GM19455 (cell line): Measurements from ENCODE around the gene CD163L1.

Experiments used
- ATAC-seq: cut with Tn5 transposase; IDR thresholded peaks from one replicate; pipeline ENCODE4 v1.9.1; 2021; ENCODE audit not compliant: unreplicated experiment

The CD163L1 gene

GRCh38 chr12:7411343-7411742 is 32.6 kb downstream of the CD163L1 start:
- no peak for ATAC-seq

DNA sequence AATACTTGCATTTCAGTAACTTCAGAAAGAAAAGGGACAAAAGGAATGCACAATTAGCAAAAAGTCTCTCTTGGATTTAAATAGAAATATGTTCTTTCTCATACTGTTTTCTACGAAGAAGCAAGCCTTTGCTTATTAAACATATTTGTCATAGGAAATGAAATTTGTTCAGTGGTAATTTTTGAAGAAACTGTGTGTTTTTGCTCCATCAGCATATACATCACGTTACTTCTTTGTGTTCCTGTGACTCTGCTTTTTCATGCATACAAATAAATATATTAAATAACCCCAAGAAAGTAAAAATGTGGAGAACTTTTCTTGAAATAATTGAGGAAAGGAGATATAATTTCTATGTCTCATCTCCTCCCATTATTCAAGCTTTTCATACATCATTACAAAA is 39.7 kb downstream of the CD163L1 start:
- ATAC-seq: no peak

GRCh38 chr12:7403466-7403865 is 40.5 kb downstream of the CD163L1 start:
- no peak for ATAC-seq

- no peak for ATAC-seq
These were observed 44.9 kb downstream of the CD163L1 start for GRCh38 chr12:7399089-7399488.

DNA sequence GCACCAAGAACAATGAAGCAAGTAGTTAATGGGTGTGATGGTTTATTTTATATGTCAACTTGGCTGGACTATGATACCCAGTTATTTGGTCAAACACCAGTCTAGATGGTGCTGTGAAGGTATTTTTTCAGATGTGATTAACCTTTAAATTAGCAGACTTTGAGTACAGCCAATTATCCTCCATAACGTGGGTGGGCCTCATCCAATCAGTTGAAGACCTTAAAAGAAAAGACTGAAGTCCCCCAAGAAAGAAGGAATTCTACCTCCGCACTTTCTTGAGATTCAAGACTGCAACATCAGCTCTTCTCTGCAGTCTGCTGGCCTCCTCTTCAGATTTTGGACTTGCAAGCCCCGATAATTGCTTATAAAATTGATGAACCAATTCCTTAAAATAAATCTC is 47.5 kb downstream of the CD163L1 start:
- ATAC-seq: no peak

DNA sequence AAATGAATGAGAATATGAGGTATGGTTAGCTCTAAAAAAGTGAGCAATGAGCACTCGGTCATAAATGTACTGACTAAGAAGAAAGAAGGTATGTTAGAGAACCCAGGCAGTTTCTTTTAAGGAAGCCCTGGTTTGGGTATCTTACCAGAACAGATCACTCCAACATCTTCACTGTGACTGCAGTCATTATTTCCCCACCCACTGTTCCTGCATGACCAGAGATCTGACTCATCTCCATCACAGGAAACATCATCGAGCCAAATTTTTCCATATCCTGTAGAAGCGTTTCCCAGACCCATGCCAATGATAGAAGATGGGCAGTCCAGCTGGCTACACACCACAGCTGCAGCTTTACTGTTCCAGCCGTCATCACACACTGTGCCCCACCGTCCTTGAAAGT is 48.0 kb downstream of the CD163L1 start:
- ATAC-seq: no peak

DNA sequence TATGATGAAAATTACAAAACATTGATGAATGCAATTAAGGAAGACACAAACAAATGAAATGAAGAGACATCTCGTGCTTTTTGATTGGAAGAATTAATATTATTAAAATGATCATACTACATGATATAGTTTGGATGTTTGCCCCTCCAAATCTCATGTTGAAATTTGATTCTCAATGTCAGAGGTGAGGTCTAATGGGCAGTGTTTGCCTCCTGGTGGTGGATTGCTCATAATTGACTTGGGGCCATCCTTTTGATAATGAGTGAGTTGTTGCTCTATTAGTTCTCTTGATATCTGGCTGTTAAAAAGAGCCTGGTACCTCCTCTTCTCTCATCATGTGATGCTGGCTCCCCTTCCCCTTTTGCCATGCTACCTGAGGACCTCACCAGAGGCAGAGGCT is 56.7 kb downstream of the CD163L1 start:
- no peak for ATAC-seq

DNA sequence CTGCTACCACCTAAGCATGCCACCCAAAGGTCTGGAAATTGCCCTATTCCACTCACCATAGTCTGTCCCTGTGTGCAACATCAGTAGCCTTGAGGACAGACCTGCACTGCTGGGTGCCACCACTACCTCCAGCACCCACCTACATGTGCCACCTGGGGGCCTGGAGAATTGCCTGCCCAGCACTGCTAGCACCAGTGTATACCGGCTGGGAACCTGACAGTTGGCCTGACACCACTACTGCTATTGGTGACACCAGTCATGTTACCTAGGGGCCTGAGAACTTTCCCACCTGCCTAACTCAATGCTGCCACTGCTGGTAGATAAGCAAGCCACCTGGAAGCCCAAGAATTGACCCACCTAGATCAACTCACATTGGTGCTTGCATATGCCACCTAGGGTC is 60.8 kb downstream of the CD163L1 start:
- ATAC-seq: no peak

DNA sequence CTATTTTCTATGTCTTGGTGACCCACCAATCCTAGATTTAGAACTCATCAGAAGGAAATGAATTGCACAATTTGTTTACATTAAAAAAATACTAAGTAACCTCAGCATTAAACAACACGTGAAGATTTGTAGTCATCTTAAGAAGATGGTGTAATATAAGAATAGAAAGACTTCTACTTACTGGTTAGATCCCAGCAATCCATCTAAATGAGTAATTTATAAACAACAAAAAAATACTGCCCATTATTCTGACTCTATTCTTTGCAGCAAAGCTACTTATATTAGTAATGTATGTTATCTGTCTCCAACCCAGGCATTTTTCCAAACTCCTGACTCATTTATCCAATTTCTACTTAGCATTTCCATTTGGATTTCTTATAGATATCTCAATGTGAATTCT is 67.8 kb downstream of the CD163L1 start:
- no peak for ATAC-seq

DNA sequence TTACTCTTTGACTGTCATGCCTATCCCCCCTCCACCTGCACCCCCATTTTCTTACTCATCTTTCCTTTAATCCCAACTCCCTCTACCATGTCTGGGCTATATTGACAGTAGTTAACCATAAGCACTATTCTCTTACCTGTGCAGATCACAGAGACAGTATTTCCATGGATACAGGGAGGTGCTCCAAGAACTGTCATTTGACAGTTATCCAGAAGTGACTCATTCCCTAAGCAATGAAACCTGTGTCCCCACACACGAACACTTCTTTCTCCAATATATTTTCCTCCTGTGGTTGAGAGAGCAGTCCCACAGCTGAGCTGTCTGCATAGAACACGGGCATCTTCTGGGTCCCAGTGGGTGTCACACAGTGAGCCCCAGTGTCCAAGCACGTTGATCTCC is 68.8 kb downstream of the CD163L1 start:
- no peak for ATAC-seq

GRCh38 chr12:7374423-7375144 is 69.4 kb downstream of the CD163L1 start:
- ATAC-seq: no peak

DNA sequence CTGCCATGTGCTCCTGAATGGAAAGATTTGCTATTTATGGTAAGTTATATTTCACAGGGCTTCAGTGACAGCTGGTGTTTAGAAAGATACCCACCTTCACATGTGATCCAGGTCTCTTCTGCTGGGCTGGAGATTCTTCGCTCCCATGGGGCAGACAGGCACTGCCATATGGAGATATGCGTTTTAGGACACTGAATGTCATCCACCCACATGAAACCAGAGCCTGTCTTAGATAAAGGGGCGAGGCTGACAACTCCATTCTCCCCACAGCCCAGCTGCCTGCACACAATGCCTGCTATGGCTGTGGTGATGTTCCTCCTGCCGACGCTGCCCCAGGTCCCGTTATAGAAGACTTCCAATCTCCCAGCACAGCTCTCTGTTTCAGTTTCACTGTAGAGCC is 70.7 kb downstream of the CD163L1 start:
- ATAC-seq: no peak

DNA sequence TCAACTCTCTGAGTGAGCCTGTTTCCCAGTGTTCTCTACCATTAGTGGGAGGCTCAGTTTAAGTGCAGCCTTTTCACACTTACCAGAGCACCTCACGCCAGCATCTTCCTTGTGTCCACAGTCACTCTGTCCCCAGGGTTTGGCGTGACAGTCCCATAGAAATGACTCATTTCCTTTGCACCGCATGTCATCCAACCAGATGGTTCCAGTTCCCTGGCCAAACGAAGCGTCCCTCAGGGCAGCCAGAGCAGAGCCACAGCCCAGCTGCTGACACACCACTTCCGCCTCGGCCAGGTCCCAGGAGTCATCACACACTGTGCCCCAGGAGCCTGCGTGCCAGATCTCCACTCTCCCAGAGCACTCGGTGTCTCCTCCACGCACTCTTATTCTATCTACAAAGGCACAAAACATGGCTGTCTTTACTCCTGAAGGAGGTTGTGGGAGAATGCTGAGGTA is 74.7 kb downstream of the CD163L1 start:
- peak; percentile 66 for ATAC-seq

GRCh38 chr12:7362734-7363133 is 81.2 kb downstream of the CD163L1 start:
- ATAC-seq: no peak

- ATAC-seq: no peak
These were observed 82.7 kb downstream of the CD163L1 start for GRCh38 chr12:7361265-7361664.

DNA sequence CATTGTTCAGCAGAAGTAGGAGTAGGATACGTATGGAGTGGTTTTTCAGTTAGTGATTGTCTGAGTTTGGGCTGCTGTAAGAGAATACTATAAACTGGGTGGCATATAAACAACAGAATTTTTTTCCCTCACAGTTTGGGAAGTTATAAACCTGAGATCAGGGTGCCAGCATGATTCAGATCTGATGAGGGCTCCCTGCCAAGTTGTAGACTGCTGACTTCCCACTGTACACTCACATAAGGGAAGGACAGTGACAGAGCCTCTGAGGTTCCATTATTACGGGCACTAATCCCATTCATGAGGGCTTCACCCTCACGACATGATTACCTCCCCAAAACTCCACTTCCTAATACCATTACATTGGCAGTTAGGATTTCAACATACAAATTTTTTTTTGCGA is 89.4 kb downstream of the CD163L1 start:
- ATAC-seq: no peak

DNA sequence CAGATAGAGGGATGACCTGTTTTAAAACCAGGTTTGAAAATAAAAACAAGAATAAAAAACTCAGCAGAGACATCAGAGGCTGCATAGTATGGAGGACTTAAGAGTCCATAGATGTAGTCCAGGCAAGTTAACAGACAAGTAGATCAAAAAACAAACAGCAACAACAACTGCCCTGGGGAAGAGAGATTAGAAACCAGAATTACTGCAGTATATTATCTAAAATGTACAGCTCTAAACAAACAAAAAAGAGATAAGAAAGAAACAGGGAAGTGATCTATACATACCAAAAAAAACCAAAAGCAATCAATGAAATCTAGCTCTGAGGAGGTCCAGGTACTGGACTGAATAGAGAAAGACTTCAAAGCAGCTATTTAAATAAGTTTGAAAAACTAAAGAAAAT is 91.3 kb downstream of the CD163L1 start:
- no peak for ATAC-seq

GRCh38 chr12:7351177-7351576 is 92.8 kb downstream of the CD163L1 start:
- ATAC-seq: no peak

GRCh38 chr12:7349418-7349817 is 94.5 kb downstream of the CD163L1 start:
- ATAC-seq: no peak

GRCh38 chr12:7346551-7347225 is 97.3 kb downstream of the CD163L1 start:
- no peak for ATAC-seq

DNA sequence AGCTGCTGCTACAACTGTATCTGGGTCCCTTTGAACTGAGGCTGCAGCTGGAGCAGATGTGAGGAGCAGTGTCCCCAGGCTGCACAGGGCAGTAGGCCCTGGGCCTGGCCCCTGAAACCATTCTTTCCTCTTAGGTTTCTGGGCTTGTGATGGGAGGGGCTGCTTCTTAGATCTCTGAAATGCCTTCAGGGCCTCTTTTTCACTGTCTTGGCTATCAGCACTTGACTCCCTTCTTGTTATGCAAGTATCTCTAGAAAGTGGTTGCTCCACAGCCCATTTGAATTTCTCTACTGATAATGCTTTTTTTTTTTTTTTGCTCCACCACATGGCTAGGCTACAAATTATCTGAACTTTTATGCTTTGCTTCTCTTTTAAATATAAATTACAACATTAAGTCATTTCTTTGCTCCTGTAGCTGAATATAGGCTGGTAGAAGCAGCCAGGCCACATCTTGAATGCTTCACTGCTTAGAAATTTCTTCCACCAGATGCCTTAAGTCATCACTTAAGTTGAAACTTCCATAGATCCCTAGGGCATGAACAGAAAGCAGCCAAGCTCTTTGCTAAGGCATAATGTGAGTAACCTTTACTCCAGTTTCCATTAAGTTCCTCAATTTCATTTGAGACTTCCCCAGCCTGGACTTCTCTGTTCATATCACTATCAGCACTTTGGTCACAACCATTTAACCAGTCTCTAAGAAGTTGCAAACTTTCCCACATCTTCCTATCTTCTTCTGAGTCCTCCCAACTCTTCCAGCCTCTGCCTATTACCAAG is 98.9 kb downstream of the CD163L1 start:
- ATAC-seq: no peak

DNA sequence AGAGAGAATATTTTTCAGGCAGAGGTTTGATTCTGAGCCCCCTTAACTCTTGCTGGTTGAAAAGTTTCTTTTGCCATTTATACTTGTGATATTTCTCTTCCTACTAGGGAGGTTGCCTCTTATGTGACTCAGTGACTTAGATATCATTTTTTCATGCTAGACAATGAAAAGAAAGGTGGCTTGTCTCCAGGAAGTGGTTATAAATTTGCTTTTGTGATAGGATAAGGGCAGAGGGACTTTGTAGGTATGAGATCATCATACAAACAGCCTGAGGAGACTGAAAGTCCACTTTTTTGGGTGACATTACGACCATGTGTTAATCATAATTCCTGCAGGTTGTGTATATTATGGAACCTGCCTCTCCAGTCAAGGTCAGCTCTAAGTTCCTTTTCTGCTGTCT is 104.3 kb downstream of the CD163L1 start:
- ATAC-seq: no peak
